ENCODE measurements around the gene IKBKG.

IKBKG gene

GRCh38 chrX:154506483-154507332 is 40.7 kb upstream of the IKBKG start:
- Histone ChIP-seq H3K9ac (no peak overlapping the region), H3K4me3 (IDR thresholded peaks at IDR 0.05; ENCODE audit: insufficient read depth, low read depth, low read length) (no peak overlapping the region), H3K27me3 (ENCODE audit: insufficient read depth, low read depth) (no peaks in the 10 kb centered on the region), H3K79me2 (ENCODE audit: insufficient read depth, low read depth) (no peaks in the 10 kb centered on the region), H4K20me1 (ENCODE audit: insufficient read depth) (no peaks in the 10 kb centered on the region), H3K4me1 (ENCODE audit: low read depth, poor library complexity, severe bottlenecking) (no peaks in the 10 kb centered on the region), H3K27ac (no peak overlapping the region), H3K4me2 (no peak overlapping the region), H3K36me3 (ENCODE audit: insufficient read depth) (no peaks in the 10 kb centered on the region), H2AFZ (ENCODE audit: low read depth) (no peak overlapping the region)
- no peak for TF ChIP-seq CTCF (conservative IDR thresholded peaks at IDR 0.05; ENCODE audit: low read depth, low read length)

GRCh38 chrX:154507673-154508383 is 39.6 kb upstream of the IKBKG start:
- Histone ChIP-seq H4K20me1 (ENCODE audit: insufficient read depth) (no peaks in the 10 kb centered on the region), H2AFZ (ENCODE audit: low read depth) (no peak overlapping the region), H3K9ac (no peak overlapping the region), H3K4me3 (IDR thresholded peaks at IDR 0.05; ENCODE audit: insufficient read depth, low read depth, low read length) (no peak overlapping the region), H3K27ac (no peak overlapping the region), H3K4me2 (no peak overlapping the region), H3K27me3 (ENCODE audit: insufficient read depth, low read depth) (no peaks in the 10 kb centered on the region), H3K4me1 (ENCODE audit: low read depth, poor library complexity, severe bottlenecking) (no peaks in the 10 kb centered on the region), H3K79me2 (ENCODE audit: insufficient read depth, low read depth) (no peaks in the 10 kb centered on the region), H3K36me3 (ENCODE audit: insufficient read depth) (no peaks in the 10 kb centered on the region)
- TF ChIP-seq CTCF (conservative IDR thresholded peaks at IDR 0.05; ENCODE audit: low read depth, low read length) = no peak

GRCh38 chrX:154508384-154508745 is 39.1 kb upstream of the IKBKG start:
- no peak overlapping the region for H3K9ac ChIP-seq
- H3K36me3 ChIP-seq (ENCODE audit: insufficient read depth) = no peaks in the 10 kb centered on the region
- no peak overlapping the region for H2AFZ ChIP-seq (ENCODE audit: low read depth)
- H3K79me2 ChIP-seq (ENCODE audit: insufficient read depth, low read depth) = no peaks in the 10 kb centered on the region
- no peak for TF ChIP-seq CTCF (conservative IDR thresholded peaks at IDR 0.05; ENCODE audit: low read depth, low read length)
- no peak overlapping the region for H3K4me3 ChIP-seq (IDR thresholded peaks at IDR 0.05; ENCODE audit: insufficient read depth, low read depth, low read length)
- H4K20me1 ChIP-seq (ENCODE audit: insufficient read depth) = no peaks in the 10 kb centered on the region
- no peaks in the 10 kb centered on the region for H3K4me1 ChIP-seq (ENCODE audit: low read depth, poor library complexity, severe bottlenecking)
- H3K4me2 ChIP-seq = no peak overlapping the region
- H3K27ac ChIP-seq = no peak overlapping the region
- H3K27me3 ChIP-seq (ENCODE audit: insufficient read depth, low read depth) = no peaks in the 10 kb centered on the region

- Histone ChIP-seq H3K27me3 (ENCODE audit: insufficient read depth, low read depth) (no peaks in the 10 kb centered on the region), H3K27ac (no peak overlapping the region), H3K4me2 (no peak overlapping the region), H3K79me2 (ENCODE audit: insufficient read depth, low read depth) (no peaks in the 10 kb centered on the region), H4K20me1 (ENCODE audit: insufficient read depth) (no peaks in the 10 kb centered on the region), H2AFZ (ENCODE audit: low read depth) (no peak overlapping the region), H3K9ac (no peak overlapping the region), H3K36me3 (ENCODE audit: insufficient read depth) (no peaks in the 10 kb centered on the region), H3K4me3 (IDR thresholded peaks at IDR 0.05; ENCODE audit: insufficient read depth, low read depth, low read length) (no peak overlapping the region), H3K4me1 (ENCODE audit: low read depth, poor library complexity, severe bottlenecking) (no peaks in the 10 kb centered on the region)
- no peak for TF ChIP-seq CTCF (conservative IDR thresholded peaks at IDR 0.05; ENCODE audit: low read depth, low read length)
These were observed 38.0 kb upstream of the IKBKG start for GRCh38 chrX:154509455-154509854.

Data from KMS-11 (cell line).